ENCODE measurements around the gene COBL.

GRCh38 chr7:51276967-51277366 is 39.6 kb downstream of the COBL start:
- TF ChIP-seq NUFIP1 (IDR thresholded peaks at IDR 0.05; ENCODE audit: partially characterized antibody) = no peak
- TF ChIP-seq CTCF (IDR thresholded peaks at IDR 0.05 in 2 of 3, conservative IDR thresholded peaks at IDR 0.05 in 1 of 3; ENCODE audit: insufficient read depth in 2 of 3, low read depth in 1 of 3, low read length in 3 of 3) = no peak
- no peak for TF ChIP-seq GABPA (tag; conservative IDR thresholded peaks at IDR 0.05; ENCODE audit: low read depth)
- TF ChIP-seq KLF10 (CRISPR knock-in tag; IDR thresholded peaks at IDR 0.05) = no peak
- no peak for TF ChIP-seq PHB2 (IDR thresholded peaks at IDR 0.05; ENCODE audit: low read depth)
- no peak for TF ChIP-seq PHF8 (IDR thresholded peaks at IDR 0.05; ENCODE audit: borderline replicate concordance, low read length)
- no peak for TF ChIP-seq POLR2A (conservative IDR thresholded peaks at IDR 0.05)
- TF ChIP-seq ZNF384 (IDR thresholded peaks at IDR 0.05; ENCODE audit: low read depth, low read length) = no peak
- no peak for TF ChIP-seq KAT2B (IDR thresholded peaks at IDR 0.05; ENCODE audit: low read depth, low read length)
- TF ChIP-seq ZNF274 (IDR thresholded peaks at IDR 0.05; ENCODE audit: borderline replicate concordance, low read depth, low read length) = no peak
- TF ChIP-seq JUND (IDR thresholded peaks at IDR 0.05; ENCODE audit: borderline replicate concordance, low read depth, low read length) = no peak
- TF ChIP-seq JUND (tag; IDR thresholded peaks at IDR 0.05; ENCODE audit: borderline replicate concordance, low read depth, low read length) = no peak
- TF ChIP-seq CBX1 (IDR thresholded peaks at IDR 0.05; ENCODE audit: low read depth) = no peak
- no peak for TF ChIP-seq RFX5 (IDR thresholded peaks at IDR 0.05; ENCODE audit: low read depth, low read length)
- no peak for TF ChIP-seq RREB1 (CRISPR knock-in tag; IDR thresholded peaks at IDR 0.05)
